HG03039 (cell line): Measurements from ENCODE around the gene USP2.

Experiments used
- ATAC-seq: cut with Tn5 transposase; IDR thresholded peaks from one replicate; pipeline ENCODE4 v1.9.1; 2021; ENCODE audit warnings: mild to moderate bottlenecking, moderate library complexity; ENCODE audit not compliant: unreplicated experiment

USP2 gene

GRCh38 chr11:119310682-119311052 lies 70.8 kb downstream of the USP2 start:
- ATAC-seq: no peak

- ATAC-seq: no peak
Measured at GRCh38 chr11:119309953-119310681, 71.4 kb downstream of the USP2 start.

- no peak for ATAC-seq
Measured at GRCh38 chr11:119309411-119309810, 72.1 kb downstream of the USP2 start.

GRCh38 chr11:119307974-119308373 lies 73.5 kb downstream of the USP2 start:
- ATAC-seq: no peak

- ATAC-seq: no peak
Measured at GRCh38 chr11:119307219-119307618, 74.3 kb downstream of the USP2 start.

GRCh38 chr11:119306373-119306890 lies 75.1 kb downstream of the USP2 start:
- ATAC-seq: no peak

GRCh38 chr11:119305556-119306372 lies 75.7 kb downstream of the USP2 start:
- no peak for ATAC-seq
